GM18508 (cell line): ENCODE measurements around the gene PIGU.
"Not testable (repeated sequence)": the region's sequence is repeated elsewhere in the genome, so short reads cannot be mapped to it uniquely, and the experiment has no call there.

Experiments
- ATAC-seq: cut with Tn5 transposase; IDR thresholded peaks from one replicate; pipeline ENCODE4 v1.9.1; 2021; ENCODE audit warnings: moderate number of reproducible peaks; ENCODE audit not compliant: insufficient read depth, unreplicated experiment

Gene PIGU

GRCh38 chr20:34518863-34519262 lies 158.0 kb downstream of the PIGU start:
- ATAC-seq: not testable (repeated sequence)

GRCh38 chr20:34517114-34517505 lies 159.8 kb downstream of the PIGU start:
- no peak for ATAC-seq

- ATAC-seq: peak; percentile 43
Observed at GRCh38 chr20:34516247-34517113, 160.4 kb downstream of the PIGU start, which contains the start of gene DYNLRB1. Gene DYNLRB1, plus strand, starts transcription at chr20:34516422. Its CDS starts 37 bp downstream, at chr20:34516459.

GRCh38 chr20:34515484-34516246 lies 161.2 kb downstream of the PIGU start:
- no peak for ATAC-seq

- ATAC-seq: no peak
Observed at GRCh38 chr20:34514897-34515483, 161.9 kb downstream of the PIGU start.

- ATAC-seq: not testable (repeated sequence)
Observed at GRCh38 chr20:34514034-34514433, 162.9 kb downstream of the PIGU start.

GRCh38 chr20:34512955-34513419 lies 163.9 kb downstream of the PIGU start:
- no peak for ATAC-seq

GRCh38 chr20:34512266-34512954 lies 164.5 kb downstream of the PIGU start:
- ATAC-seq: no peak

- no peak for ATAC-seq
Observed at GRCh38 chr20:34511891-34512265, 165.0 kb downstream of the PIGU start.

- ATAC-seq: no peak
Observed at GRCh38 chr20:34510575-34510974, 166.3 kb downstream of the PIGU start.
